D721Med (cell line): ENCODE measurements around the gene USP6NL.

ENCODE experiments used
- DNase-seq: peaks from one replicate; pipeline ENCODE4 v3.0.0; 2011; ENCODE audit warnings: low spot score; ENCODE audit not compliant: insufficient read length
- FAIRE-seq: peaks from 2 replicates; lab custom pipeline; 2011; peaks lifted over from hg19 to GRCh38; lab: Jason Lieb, UNC
- TF ChIP-seq, protein P1 (sequence below): IDR thresholded peaks from 2 replicates; pipeline ENCODE4 v1.5.1; 2012; ENCODE audit warnings: mild to moderate bottlenecking, control low read depth; ENCODE audit not compliant: insufficient read depth; ENCODE audit errors: missing control alignments

USP6NL gene

DNA sequence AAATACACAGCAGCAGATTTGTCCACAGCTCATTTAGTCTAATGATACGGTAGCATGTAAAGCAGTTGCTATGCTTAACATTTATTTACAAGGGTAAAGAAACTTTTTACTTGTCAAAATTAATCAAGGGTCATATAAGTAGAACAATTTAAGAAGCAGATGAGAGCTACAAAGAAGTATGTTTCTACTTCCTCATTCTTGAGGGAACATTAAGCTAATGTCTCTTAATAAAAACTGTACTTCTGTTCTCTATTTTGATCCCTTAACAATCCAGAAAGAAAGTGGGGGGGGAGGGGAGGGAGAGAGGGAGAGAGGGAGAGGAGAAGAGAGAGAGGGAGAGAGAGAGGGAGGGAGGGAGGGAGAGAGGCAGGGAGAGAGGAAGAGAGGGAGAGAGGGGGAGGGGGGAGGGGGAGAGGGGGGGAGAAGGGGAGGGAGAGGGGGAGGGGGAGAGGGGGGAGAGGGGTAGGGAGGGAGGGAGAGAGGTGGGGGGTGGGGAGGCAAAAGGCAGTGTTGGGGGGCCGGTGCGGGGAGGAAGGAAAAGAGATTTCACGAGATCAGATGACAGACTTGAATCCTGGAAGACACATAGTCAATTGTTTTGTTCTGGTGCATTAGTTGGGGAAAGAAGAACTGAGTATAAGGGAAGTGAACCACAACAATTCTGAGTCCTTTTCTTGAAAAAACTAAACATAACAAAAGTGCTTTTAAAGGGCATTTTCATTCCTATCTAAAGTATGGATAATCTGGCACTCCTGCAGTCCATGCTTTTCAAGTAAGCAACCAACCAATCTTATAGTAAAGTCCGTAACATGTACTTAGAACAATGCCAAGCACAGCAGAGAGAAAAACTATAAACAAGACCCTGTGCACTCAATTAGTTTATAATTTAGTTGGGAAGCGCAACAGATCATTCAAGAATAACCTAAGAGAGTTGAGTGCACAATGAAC lies 128.0 kb downstream of the USP6NL start:
- TF ChIP-seq, protein P1, sequence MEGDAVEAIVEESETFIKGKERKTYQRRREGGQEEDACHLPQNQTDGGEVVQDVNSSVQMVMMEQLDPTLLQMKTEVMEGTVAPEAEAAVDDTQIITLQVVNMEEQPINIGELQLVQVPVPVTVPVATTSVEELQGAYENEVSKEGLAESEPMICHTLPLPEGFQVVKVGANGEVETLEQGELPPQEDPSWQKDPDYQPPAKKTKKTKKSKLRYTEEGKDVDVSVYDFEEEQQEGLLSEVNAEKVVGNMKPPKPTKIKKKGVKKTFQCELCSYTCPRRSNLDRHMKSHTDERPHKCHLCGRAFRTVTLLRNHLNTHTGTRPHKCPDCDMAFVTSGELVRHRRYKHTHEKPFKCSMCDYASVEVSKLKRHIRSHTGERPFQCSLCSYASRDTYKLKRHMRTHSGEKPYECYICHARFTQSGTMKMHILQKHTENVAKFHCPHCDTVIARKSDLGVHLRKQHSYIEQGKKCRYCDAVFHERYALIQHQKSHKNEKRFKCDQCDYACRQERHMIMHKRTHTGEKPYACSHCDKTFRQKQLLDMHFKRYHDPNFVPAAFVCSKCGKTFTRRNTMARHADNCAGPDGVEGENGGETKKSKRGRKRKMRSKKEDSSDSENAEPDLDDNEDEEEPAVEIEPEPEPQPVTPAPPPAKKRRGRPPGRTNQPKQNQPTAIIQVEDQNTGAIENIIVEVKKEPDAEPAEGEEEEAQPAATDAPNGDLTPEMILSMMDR: no peak
- DNase-seq (no peak), FAIRE-seq (no peak)

DNA sequence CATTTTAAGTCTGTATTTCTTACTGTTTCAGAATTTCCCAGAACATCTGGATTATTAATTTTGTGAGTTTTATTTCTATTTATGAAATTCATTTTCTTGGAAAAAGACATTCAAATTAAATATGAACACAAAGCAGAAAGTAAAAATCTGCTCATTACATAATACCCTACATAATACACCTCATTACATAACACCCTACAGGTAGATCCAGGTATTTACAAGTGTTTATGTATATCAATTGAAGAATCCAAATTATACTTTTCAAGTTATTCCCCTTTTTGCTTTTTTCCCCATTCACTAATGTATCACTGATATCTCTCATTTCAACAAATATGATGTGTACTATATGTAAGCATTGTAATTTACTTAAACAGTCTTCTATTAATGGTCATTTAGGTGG lies 129.1 kb downstream of the USP6NL start:
- TF ChIP-seq, protein P1: no peak
- FAIRE-seq: no peak
- DNase-seq: no peak

DNA sequence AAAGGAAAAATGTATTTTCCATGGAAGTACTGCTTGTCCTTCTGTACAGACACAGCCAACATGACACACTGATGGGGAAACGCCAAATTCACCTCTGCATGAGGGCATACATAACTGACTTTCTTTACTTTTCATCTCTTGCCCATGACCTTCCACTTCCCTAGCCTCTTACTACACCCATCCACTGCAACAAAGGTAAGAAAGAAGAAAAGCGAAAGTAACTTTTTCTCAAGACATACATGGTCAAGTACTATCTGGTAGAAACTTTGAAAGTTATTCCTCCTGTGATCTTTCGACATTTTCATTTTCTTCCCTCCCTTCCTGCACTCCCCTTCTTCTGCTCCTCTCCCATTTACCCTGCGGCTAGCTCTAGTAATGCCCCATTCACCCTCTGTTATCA lies 130.8 kb downstream of the USP6NL start:
- TF ChIP-seq, protein P1: no peak
- DNase-seq (no peak), FAIRE-seq (no peak)

DNA sequence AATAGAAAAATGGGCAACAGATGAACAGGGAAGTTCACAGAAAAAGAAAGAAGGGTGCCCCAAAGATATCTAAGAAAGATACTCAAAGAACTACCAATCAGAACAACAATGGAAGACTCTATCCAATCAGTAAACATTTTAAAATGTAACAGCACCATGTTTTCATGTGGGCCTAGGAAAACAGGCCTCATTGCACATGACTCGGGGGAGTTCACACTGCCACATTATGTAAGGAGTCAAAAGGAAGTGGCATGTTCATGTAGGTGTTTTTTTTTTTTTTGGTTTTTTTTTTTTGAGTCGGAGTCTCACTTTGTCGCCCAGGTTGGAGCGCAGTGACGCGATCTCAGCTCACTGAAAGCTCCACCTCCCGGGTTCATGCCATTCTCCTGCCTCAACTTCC lies 132.2 kb downstream of the USP6NL start:
- TF ChIP-seq, protein P1: no peak
- FAIRE-seq: no peak
- no peak for DNase-seq

DNA sequence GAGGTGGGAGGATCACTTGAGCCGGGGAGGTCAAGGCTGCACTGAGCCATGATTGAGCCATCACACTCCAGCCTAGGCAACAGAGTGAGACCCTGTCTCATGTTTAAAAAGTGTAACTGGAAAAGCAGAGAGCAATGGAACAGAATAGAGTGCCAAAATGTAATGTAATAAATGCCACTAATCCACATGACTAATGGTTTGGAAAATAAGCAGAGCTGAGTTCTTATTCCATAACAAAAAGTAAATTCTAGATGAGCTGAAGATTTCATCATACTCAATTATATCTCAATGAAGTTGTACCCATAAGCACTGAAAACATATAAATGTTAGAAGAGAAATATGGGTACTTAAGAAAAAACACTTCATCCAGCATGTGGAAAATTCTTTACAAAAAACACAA lies 132.6 kb downstream of the USP6NL start:
- TF ChIP-seq, protein P1: no peak
- DNase-seq: no peak
- FAIRE-seq: no peak

DNA sequence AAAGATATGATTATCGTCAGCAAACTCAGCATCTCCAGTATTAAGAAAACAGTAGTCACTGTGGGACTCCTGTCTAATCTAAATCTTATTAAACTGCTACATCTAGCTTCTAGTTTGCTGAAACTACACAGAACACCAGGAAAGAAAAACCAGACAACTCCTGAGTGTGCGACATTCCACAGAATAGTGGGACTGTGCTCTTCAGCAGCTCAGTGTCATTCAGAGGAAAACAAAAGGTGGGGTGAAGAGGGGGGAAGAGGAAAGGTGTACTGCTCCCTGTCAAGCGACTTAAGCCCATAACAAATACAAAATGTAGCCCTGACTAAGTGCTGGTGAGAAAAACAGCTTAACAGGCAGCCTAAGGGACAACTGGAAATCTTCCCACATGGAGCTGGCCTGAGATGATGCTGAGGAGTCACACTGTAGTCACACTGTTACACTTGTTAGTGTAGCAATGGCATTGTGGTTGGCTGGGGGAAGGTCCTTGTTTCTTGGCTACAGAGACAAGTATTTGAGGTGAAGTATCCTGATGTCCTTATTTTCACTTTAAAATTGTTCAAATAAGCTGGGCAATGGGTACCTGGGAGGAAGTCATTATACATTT lies 135.5 kb downstream of the USP6NL start:
- FAIRE-seq (no peak), DNase-seq (no peak)
- TF ChIP-seq, protein P1: no peak
